Hepatocyte (in vitro differentiated cells): ENCODE data around the gene CNOT9. TPM values are rescaled to one million over a fixed set of nuclear protein-coding genes. Genes with fewer than 3 reads are reported as not detected.

Source experiments
- DNase-seq: peaks from one replicate; pipeline ENCODE4 v3.0.0-alpha.2; 2016; ENCODE audit warnings: low spot score
- H2AFZ ChIP-seq: fragments of 200-600 bp; sonication (generic); 2 replicates; pipeline ENCODE4 v1.6.0; 2016; ENCODE audit warnings: antibody characterized with exemption, mild to moderate bottlenecking
- H3K27ac ChIP-seq: fragments of 200-600 bp; sonication (generic); 2 replicates; pipeline ENCODE4 v1.5.1; 2016; ENCODE audit warnings: mild to moderate bottlenecking
- H3K27me3 ChIP-seq: fragments of 200-600 bp; sonication (generic); 2 replicates; pipeline ENCODE4 v1.6.1; 2016
- H3K36me3 ChIP-seq: fragments of 200-600 bp; sonication (generic); replicated peaks from 2 replicates; pipeline ENCODE4 v1.5.1; 2016; ENCODE audit warnings: low read depth; ENCODE audit not compliant: insufficient read depth
- H3K4me1 ChIP-seq: fragments of 200-600 bp; sonication (generic); 2 replicates; pipeline ENCODE4 v1.5.1; 2016; ENCODE audit warnings: mild to moderate bottlenecking, moderate library complexity; ENCODE audit not compliant: insufficient read depth
- H3K4me2 ChIP-seq: fragments of 200-600 bp; sonication (generic); 2 replicates; pipeline ENCODE4 v1.6.0; 2016
- H3K4me3 ChIP-seq: fragments of 200-600 bp; sonication (generic); 2 replicates; pipeline ENCODE4 v1.5.1; 2016; ENCODE audit warnings: mild to moderate bottlenecking
- H3K79me2 ChIP-seq: fragments of 200-600 bp; sonication (generic); 2 replicates; pipeline ENCODE4 v1.6.0; 2017; ENCODE audit warnings: mild to moderate bottlenecking
- H3K9me2 ChIP-seq: fragments of 200-600 bp; sonication (generic); replicated peaks from 2 replicates; pipeline ENCODE4 v1.6.0; 2017; ENCODE audit warnings: mild to moderate bottlenecking; ENCODE audit not compliant: insufficient read depth
- H3K9me3 ChIP-seq: fragments of 200-600 bp; sonication (generic); 2 replicates; pipeline ENCODE4 v1.5.1; 2016; ENCODE audit warnings: low read depth, mild to moderate bottlenecking
- H4K20me1 ChIP-seq: fragments of 200-600 bp; sonication (generic); 2 replicates; pipeline ENCODE4 v1.6.0; 2016; ENCODE audit warnings: mild to moderate bottlenecking; ENCODE audit not compliant: insufficient read depth, poor library complexity, severe bottlenecking
- EZH2 ChIP-seq: fragments of 200-600 bp; sonication (generic); IDR thresholded peaks from 2 replicates; pipeline ENCODE4 v1.6.1; 2016; ENCODE audit warnings: antibody characterized with exemption, mild to moderate bottlenecking, borderline replicate concordance
- EZH2phosphoT487 ChIP-seq: fragments of 200-600 bp; sonication (generic); IDR thresholded peaks from one replicate; pipeline ENCODE4 v1.6.1; 2018; ENCODE audit warnings: antibody characterized with exemption, mild to moderate bottlenecking, low read depth, moderate library complexity; ENCODE audit not compliant: unreplicated experiment, severe bottlenecking
- WGBS: methylation state at CpG from one replicate; pipeline ENCODE4 v1.1.6; 2016; ENCODE audit warnings: low lambda C conversion rate; ENCODE audit errors: missing lambda C conversion rate; 5-methylcytosine and 5-hydroxymethylcytosine counted together
- polyA plus RNA-seq: library from polyadenylated mRNA; unstranded; fragments of >200 nt; fragmentation: Nextera tagmentation; extraction: Ambion mirVana; gene quantifications from 2 replicates; pipeline ENCODE4 v1.2.1, GENCODE V29; 2016
- total RNA-seq: library from RNA; depleted of rRNA; stranded (reverse); fragments of >200 nt; gene quantifications from 2 replicates; pipeline ENCODE4 v1.2.3, GENCODE V29; 2014
- TF ChIP-seq, protein P1 (sequence below): fragments of 200-600 bp; sonication (generic); IDR thresholded peaks from 2 replicates; pipeline ENCODE4 v1.5.1; 2016; ENCODE audit warnings: antibody characterized with exemption, mild to moderate bottlenecking; ENCODE audit not compliant: poor library complexity

Gene CNOT9
- total and polyA plus RNA-seq, 2 experiments from 2014 or later: 21.4 to 51.3 TPM

DNA sequence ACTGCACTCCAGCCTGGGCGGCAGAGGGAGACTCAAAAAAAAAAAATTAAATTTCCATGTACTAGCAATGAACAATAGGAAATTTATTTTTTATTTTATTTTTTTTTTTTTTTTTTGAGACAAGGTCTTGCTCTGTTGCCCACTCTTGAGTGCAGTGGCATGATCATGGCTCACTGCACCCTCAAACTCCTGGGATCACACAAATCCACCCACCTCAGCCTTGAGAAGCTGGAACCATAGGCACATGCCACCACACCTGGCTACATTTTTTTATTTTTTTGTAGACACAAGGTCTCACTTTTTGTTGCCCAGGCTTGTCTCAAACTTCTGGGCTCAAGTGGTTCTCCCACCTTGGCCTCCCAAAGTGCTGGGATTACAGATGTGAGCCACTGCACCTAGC, 16.9 kb downstream of the CNOT9 start:
- H3K4me1 ChIP-seq: no peaks in the 10 kb centered on the region
- TF ChIP-seq, protein P1, sequence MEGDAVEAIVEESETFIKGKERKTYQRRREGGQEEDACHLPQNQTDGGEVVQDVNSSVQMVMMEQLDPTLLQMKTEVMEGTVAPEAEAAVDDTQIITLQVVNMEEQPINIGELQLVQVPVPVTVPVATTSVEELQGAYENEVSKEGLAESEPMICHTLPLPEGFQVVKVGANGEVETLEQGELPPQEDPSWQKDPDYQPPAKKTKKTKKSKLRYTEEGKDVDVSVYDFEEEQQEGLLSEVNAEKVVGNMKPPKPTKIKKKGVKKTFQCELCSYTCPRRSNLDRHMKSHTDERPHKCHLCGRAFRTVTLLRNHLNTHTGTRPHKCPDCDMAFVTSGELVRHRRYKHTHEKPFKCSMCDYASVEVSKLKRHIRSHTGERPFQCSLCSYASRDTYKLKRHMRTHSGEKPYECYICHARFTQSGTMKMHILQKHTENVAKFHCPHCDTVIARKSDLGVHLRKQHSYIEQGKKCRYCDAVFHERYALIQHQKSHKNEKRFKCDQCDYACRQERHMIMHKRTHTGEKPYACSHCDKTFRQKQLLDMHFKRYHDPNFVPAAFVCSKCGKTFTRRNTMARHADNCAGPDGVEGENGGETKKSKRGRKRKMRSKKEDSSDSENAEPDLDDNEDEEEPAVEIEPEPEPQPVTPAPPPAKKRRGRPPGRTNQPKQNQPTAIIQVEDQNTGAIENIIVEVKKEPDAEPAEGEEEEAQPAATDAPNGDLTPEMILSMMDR: no peak
- TF ChIP-seq EZH2phosphoT487 (no peak), EZH2 (no peak)
- H4K20me1 ChIP-seq: no peaks in the 10 kb centered on the region
- H3K4me2 ChIP-seq: no peak overlapping the region
- no peaks in the 10 kb centered on the region for H3K9me3 ChIP-seq
- no peak overlapping the region for H2AFZ ChIP-seq
- no peak for DNase-seq
- 100% methylated on average over 1 of the region's 1 CpG for WGBS
- H3K9me2 ChIP-seq: no peaks in the 10 kb centered on the region
- H3K36me3 ChIP-seq: no peaks in the 10 kb centered on the region
- H3K27me3 ChIP-seq: no peaks in the 10 kb centered on the region
- peaks cover 17% of the 10 kb centered on the region for H3K79me2 ChIP-seq
- H3K4me3 ChIP-seq: no peak overlapping the region
- no peak overlapping the region for H3K27ac ChIP-seq

DNA sequence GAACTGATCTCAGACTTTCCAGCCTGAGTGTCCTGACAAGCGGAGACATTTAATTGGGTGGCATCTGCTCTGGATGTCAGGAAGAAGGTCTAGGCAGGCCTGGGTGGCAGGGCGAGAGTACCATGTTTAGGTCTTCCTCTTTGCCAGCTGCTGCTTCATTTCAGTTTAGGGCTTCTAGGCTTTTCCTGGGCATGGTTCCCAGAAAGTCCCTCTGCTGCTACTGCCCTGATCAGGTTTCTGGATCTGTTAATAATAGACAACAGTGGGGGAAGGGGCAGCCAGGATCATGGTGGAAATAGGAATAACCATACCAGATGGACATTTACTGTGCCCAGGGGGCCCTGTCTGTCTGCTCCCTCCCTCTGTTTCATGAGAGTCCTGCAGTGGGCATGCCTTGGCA, 36.8 kb downstream of the CNOT9 start:
- DNase-seq: peak; percentile 50
- Histone ChIP-seq H4K20me1 (no peaks in the 10 kb centered on the region), H3K9me3 (no peaks in the 10 kb centered on the region), H3K4me1 (peaks cover 3% of the 10 kb centered on the region), H3K36me3 (no peaks in the 10 kb centered on the region), H3K79me2 (no peaks in the 10 kb centered on the region), H2AFZ (no peak overlapping the region), H3K27ac (peak overlapping the region; percentile 53), H3K9me2 (no peaks in the 10 kb centered on the region), H3K4me2 (no peak overlapping the region), H3K27me3 (no peaks in the 10 kb centered on the region), H3K4me3 (no peak overlapping the region)
- WGBS: 80% methylated on average over 2 of the region's 2 CpGs
- TF ChIP-seq EZH2phosphoT487 (no peak), EZH2 (no peak)
- TF ChIP-seq, protein P1: no peak

DNA sequence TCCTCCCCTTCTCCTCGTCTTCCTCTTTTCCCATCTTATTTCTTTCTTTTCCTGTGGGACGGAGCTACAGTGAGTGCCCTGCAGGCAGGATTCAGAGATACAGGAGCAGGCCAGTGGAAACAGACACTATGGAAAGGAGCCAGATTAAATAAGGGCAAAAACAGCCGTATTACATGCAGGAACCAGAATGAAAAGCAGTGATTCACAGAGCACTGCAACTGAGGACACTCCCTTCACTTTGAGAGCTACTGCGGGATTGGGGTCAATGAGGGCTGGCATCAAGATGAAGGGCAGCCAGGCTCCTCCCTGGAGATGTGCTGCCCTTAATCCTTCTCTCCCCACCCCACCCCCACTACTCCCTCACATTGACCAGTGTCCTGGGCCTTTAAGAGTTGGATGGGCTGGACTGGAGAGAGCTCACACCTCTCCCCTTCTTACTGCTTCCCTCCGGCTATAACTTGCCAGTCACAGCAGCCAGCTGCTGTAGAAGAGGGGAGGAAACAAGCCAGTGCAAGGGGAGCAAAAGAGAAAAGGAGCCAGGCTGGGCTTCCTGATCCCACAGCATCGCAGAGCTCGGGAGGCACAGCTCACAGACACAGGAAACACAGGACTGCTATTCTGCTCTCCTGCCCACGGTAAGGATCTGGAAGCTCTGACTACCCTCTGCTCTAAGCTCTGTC, 38.9 kb downstream of the CNOT9 start, which contains the start of gene PLCD4:
PLCD4 (plus strand) TSS at position 464 of the 680 bp plus-strand sequence. CDS start 7,841 bp downstream, outside the sequence.
- WGBS: 31% methylated on average over 8 of the region's 8 CpGs
- TF ChIP-seq EZH2phosphoT487 (no peak), EZH2 (no peak)
- TF ChIP-seq, protein P1: no peak
- Histone ChIP-seq H3K4me3 (no peak within 1 kb of the TSS), H3K9me3 (no peaks in the 10 kb centered on the region), H2AFZ (no peak within 1 kb of the TSS), H3K4me1 (peaks cover 3% of the 10 kb centered on the region), H3K79me2 (no peaks in the 10 kb centered on the region), H3K27ac (peak within 1 kb of the TSS; percentile 34), H3K36me3 (no peaks in the 10 kb centered on the region), H4K20me1 (no peaks in the 10 kb centered on the region), H3K9me2 (no peaks in the 10 kb centered on the region), H3K4me2 (peak within 1 kb of the TSS; percentile 42), H3K27me3 (no peaks in the 10 kb centered on the region)
- DNase-seq: peak; percentile 24
